Measurements from ENCODE around the gene LY86.

The LY86 gene

DNA sequence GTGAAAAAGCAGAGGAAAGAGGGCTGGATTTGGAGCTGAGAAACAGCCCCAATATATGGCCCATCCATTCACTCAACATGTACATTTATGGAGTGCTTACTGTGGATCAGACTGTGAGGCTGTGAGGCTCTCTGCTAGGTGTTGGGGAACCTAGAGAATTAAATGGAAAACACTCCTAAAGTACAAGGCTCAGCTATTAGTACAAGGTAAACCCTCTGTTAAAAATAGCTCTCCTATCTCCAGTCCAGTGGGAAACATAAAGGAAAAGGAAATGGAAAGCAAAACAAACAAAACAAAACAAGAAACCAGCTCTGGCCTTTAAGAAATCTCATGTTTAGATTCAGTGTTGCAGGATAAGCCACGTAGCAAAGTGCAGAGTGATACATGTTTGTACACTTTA lies 35.0 kb downstream of the LY86 start:
- no peak for DNase-seq

- DNase-seq, result no peak
These were observed 35.9 kb downstream of the LY86 start for GRCh38 chr6:6624269-6624990.

DNA sequence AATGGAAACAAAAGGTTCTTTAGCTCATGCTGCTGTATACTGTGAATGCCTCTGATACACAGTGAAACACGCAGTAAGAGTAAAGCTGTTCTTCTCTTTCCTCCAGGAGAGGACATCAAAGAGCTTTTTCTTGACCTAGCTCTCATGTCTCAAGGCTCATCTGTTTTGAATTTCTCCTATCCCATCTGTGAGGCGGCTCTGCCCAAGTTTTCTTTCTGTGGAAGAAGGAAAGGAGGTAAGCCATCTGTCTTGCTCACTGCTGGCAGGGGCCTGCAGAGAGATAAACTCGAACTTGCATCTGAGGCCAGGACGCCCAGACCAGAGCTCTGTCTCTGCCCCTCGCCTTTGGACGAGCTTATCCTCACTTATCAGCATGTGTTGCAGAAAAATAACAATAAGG lies 37.7 kb downstream of the LY86 start:
- no peak for DNase-seq

GRCh38 chr6:6629402-6629801 lies 40.9 kb downstream of the LY86 start:
- no peak for DNase-seq

DNA sequence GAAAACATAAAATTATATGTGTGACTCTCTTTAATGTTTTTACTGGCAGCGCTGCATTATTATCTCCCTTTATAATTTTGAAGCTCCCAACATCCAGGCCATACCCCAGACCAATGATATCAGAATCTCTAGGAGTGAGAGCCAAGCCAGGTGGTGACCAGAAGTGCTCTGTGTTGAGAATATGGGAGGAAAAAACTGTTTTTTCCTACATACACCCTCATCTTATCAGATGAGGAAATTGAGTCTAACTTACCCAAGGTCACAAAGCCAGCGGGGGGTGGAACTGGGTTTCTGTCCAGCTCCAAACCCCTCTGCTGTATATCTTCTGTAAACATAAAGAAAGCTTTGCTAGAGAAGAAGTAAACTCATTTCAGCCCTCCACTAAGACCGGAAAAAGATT lies 42.5 kb downstream of the LY86 start:
- no peak for DNase-seq

GRCh38 chr6:6631534-6632276 lies 43.2 kb downstream of the LY86 start:
- no peak for DNase-seq

DNA sequence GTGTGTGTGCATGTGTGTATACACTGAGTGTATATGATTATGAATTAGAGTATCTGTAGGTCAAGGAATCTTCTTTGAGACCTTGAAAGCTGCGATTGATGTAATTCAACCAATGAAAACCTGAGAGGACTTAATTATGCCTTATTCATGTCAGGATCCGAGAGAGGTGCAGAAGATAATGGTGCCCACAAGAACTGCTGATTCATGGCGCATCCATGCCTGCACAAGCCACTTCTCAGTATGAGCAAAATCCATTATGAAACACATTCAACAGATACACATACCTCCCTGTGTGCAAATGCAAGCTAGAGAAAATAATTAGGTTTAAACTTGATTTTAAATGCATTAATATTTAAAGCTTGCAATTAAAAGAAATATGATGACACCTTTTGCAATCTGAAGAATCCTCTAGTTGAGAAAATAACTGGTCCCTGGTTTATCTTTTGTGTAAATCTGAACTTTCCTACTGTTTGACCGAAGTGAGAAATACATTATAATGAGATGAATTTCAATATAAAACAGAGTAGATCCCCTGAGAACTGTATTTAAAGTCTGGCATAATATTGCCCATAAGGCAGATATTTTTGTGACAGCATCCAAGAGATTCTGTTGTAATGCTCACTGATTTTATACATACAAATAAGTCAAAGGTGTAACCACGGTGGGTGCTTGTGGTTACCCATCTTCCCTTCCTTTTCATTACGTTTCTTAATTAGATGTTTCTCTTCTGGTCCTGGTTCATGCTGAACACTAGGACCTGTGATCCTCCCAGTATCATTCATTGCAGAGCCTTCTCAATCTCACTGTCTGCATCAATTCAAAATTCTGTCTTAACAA lies 45.6 kb downstream of the LY86 start:
- no peak for DNase-seq

GRCh38 chr6:6634735-6635075 lies 46.2 kb downstream of the LY86 start:
- no peak for DNase-seq

DNA sequence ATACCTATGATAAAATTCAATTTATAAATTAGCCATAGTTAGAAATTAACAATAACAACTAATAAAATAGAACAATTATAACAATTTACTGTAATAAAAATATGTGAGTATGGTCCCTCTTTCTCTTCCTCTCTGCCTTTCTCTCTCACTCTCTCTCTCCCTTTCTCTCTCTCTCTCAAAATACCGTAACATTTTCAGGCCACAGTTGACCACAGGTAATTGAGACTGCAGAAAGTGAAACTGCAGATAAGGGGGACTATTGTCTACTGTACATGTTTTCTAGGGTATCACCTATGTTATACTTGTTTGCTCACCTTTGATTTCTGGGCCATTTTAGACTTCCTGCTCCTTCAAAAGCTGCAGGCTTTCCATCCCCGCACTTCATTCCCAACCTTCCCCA lies 46.8 kb downstream of the LY86 start:
- DNase-seq, result no peak

- DNase-seq, result no peak
These were observed 47.3 kb downstream of the LY86 start for GRCh38 chr6:6635869-6636268.

DNA sequence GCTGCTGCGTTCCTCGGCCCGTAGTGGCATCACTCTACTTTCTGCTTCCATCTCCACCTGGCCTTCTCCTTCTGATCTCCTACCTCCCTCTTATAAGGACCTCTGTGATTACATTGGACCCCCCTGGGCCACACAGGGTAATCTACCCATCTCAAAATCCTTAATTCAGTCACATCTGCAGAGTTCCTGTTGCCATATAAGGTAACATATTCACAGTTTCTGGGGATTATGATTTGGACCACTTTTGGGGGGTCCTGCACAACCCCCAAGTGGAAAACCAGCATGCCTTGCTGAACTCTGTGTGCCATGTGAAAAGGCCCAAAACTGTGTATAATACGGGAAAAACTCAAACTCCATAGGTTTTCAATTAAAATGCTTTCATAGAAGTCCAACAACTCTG lies 51.1 kb downstream of the LY86 start:
- no peak for DNase-seq

GRCh38 chr6:6640926-6641325 lies 52.4 kb downstream of the LY86 start:
- DNase-seq, result no peak

GRCh38 chr6:6643398-6643797 lies 54.9 kb downstream of the LY86 start:
- no peak for DNase-seq

GRCh38 chr6:6645261-6645917 lies 56.9 kb downstream of the LY86 start:
- DNase-seq, result no peak

- DNase-seq, result no peak
These were observed 57.9 kb downstream of the LY86 start for GRCh38 chr6:6646384-6646783.

DNA sequence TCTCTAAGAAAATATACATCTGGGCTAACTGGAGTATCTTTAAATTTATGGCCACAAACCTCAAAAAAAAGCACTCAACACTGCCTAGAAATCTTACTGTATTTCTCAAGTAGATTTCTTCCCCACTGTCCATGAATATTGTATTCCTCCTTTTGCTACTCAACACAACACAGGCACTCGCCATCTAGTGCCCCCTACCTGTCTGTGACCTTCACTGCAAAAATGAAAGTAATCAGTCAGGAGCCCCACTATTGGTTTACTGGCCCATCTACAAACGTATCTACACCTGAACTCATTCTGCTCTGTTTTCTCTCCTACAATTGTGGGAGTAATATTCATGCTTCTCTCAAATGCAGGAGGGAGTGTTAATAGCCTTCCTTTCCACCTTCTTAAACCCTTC lies 58.3 kb downstream of the LY86 start:
- no peak for DNase-seq

DNA sequence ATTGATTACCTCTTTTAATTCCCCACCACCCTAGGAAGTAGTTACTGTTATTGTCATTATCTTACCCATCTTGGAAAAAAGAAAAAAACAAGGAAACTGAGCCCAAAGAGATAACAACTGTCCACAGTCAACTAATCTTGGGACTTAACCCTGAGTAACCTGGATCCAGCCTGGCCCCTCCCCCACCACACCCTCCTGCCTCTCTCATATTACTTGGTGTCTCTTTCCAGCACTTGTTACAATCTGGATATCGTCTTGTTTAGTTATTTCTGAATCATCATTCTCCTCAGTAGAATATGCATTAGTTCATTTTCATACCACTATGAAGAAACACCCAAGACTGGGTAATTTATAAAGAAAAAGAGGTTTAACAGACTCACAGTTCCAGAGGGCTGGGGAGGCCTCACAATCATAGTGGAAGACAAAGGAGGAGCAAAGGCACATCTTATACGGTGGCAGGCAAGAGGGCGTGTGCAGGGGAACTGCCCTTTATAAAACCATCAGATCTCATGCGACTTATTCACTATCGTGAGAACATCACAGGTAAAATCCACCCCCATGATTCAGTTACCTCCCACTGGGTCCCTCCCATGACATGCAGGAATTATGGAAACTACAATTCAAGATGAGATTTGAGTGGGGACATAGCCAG lies 60.3 kb downstream of the LY86 start:
- no peak for DNase-seq

- no peak for DNase-seq
These were observed 61.4 kb downstream of the LY86 start for GRCh38 chr6:6649824-6650349.

GRCh38 chr6:6650839-6651238 lies 62.3 kb downstream of the LY86 start:
- DNase-seq, result no peak

- DNase-seq, result no peak
These were observed 62.8 kb downstream of the LY86 start for GRCh38 chr6:6651335-6651734.

DNA sequence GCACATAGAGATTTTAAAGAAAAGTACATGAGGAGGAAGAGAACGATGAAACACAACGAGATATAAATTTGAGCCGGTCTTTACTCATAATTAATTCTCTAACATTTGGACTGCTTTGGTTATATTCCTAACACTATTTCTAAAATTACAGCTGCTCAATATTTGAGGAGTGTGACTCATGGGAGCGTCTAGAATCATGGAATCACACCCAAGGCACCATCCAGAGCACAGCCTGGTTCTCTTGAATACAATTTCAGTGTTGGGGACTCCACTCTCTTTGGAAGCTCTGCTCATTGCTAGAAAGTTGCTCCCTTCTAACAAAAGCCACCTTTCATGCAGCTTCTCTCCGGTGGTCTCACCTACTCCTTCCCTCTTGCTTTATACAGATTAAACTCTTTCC lies 64.4 kb downstream of the LY86 start:
- DNase-seq, result no peak
